NCI-H1436 (cell line): Measurements from ENCODE around the gene ZSCAN2.
"Not testable (repeated sequence)": the region's sequence is repeated elsewhere in the genome, so short reads cannot be mapped to it uniquely, and the experiment has no call there.

ENCODE experiments used
- DNase-seq: peaks from one replicate; lab custom pipeline; 2025; lab: John Stamatoyannopoulos, UW

ZSCAN2 gene

GRCh38 chr15:84641871-84642270 is 41.1 kb downstream of the ZSCAN2 start:
- not testable (repeated sequence) for DNase-seq

- DNase-seq = not testable (repeated sequence)
Measured at GRCh38 chr15:84642640-84643039, 41.8 kb downstream of the ZSCAN2 start.

GRCh38 chr15:84643838-84644237 is 43.0 kb downstream of the ZSCAN2 start:
- DNase-seq = no peak

- no peak for DNase-seq
Measured at GRCh38 chr15:84645496-84645895, 44.7 kb downstream of the ZSCAN2 start.

- DNase-seq = no peak
Measured at GRCh38 chr15:84645997-84646396, 45.2 kb downstream of the ZSCAN2 start.

- DNase-seq = no peak
Measured at GRCh38 chr15:84647726-84648125, 46.9 kb downstream of the ZSCAN2 start.

GRCh38 chr15:84648539-84648938 is 47.7 kb downstream of the ZSCAN2 start:
- no peak for DNase-seq

GRCh38 chr15:84649706-84650105 is 48.9 kb downstream of the ZSCAN2 start:
- DNase-seq = no peak

- no peak for DNase-seq
Measured at GRCh38 chr15:84653584-84653909, 52.7 kb downstream of the ZSCAN2 start.

- DNase-seq = peak; percentile 89
Measured at GRCh38 chr15:84653910-84654688, 53.3 kb downstream of the ZSCAN2 start, which contains the start of gene WDR73. TSS of gene WDR73 (minus strand) at chr15:84654283. CDS start at chr15:84654274, 9 bp downstream.

- peak; percentile 81 for DNase-seq
Measured at GRCh38 chr15:84654689-84655453, 54.1 kb downstream of the ZSCAN2 start.

GRCh38 chr15:84656972-84657371 is 56.2 kb downstream of the ZSCAN2 start:
- no peak for DNase-seq

GRCh38 chr15:84657748-84658079 is 56.9 kb downstream of the ZSCAN2 start:
- DNase-seq = no peak

GRCh38 chr15:84658080-84658787 is 57.4 kb downstream of the ZSCAN2 start, which contains the start of gene NMB:
TSS of gene NMB (minus strand) at chr15:84658199. CDS start at chr15:84658152, 47 bp downstream.
- DNase-seq = peak; percentile 77

GRCh38 chr15:84658788-84659411 is 58.1 kb downstream of the ZSCAN2 start:
- DNase-seq = no peak

- DNase-seq = no peak
Measured at GRCh38 chr15:84659904-84660781, 59.3 kb downstream of the ZSCAN2 start.

- DNase-seq = no peak
Measured at GRCh38 chr15:84661001-84661400, 60.2 kb downstream of the ZSCAN2 start.

GRCh38 chr15:84666373-84666772 is 65.6 kb downstream of the ZSCAN2 start:
- DNase-seq = no peak

GRCh38 chr15:84668221-84668982 is 67.6 kb downstream of the ZSCAN2 start:
- no peak for DNase-seq

- no peak for DNase-seq
Measured at GRCh38 chr15:84669726-84670125, 68.9 kb downstream of the ZSCAN2 start.
